Panc1 (cell line): ENCODE results near the gene ACKR4. TPM values are rescaled to one million over a fixed set of nuclear protein-coding genes. Genes with fewer than 3 reads are reported as not detected.
"Not testable (repeated sequence)": the region's sequence is repeated elsewhere in the genome, so short reads cannot be mapped to it uniquely, and the experiment has no call there.

ENCODE experiments used
- ATAC-seq: fragments of 200-7000 bp; cut with Tn5 transposase; 2 replicates; pipeline ENCODE4 v1.9.1; 2020; ENCODE audit warnings: mild to moderate bottlenecking, moderate library complexity
- BruUV-seq: library from RNA; stranded (reverse); fragments of 400-500 nt; replicated peaks from 2 replicates; lab custom pipeline; 2021; lab: Mats Ljungman, UMichigan
- CTCF ChIA-PET: fragments of 300-600 bp; sonication (Branson Sonifier 250); formaldehyde crosslinking; loops from one replicate; lab custom pipeline; 2022; ENCODE audit warnings: antibody characterized with exemption; lab: Charles Lee
- POLR2A ChIA-PET: fragments of 300-600 bp; sonication (Branson Sonifier 250); formaldehyde crosslinking; loops from one replicate; lab custom pipeline; 2022; ENCODE audit warnings: antibody characterized with exemption; lab: Charles Lee
- DNase-seq: peaks from one replicate; pipeline ENCODE4 v3.0.0-alpha.2; 2010; ENCODE audit warnings: low read depth, low spot score
- H3K27ac ChIP-seq: 2 replicates; pipeline ENCODE4 v1.5.1; 2011; ENCODE audit warnings: mild to moderate bottlenecking, low read length, inconsistent platforms
- H3K27me3 ChIP-seq: fragments of 200-500 bp; sonication (Bioruptor generic); 2 replicates; pipeline ENCODE4 v1.6.0; 2014; ENCODE audit warnings: low read length, inconsistent platforms; ENCODE audit not compliant: control insufficient read depth, insufficient read depth
- H3K36me3 ChIP-seq: fragments of 200-500 bp; sonication (Bioruptor generic); 2 replicates; pipeline ENCODE4 v1.5.1; 2014; ENCODE audit warnings: inconsistent platforms, mild to moderate bottlenecking, low read length, moderate library complexity; ENCODE audit not compliant: control insufficient read depth, insufficient read depth
- H3K4me1 ChIP-seq: 2 replicates; pipeline ENCODE4 v1.5.1; 2011; ENCODE audit warnings: inconsistent platforms, mild to moderate bottlenecking, low read length, moderate library complexity; ENCODE audit not compliant: control insufficient read depth, insufficient read depth
- H3K4me3 ChIP-seq, 2 experiments: 2 replicates each; pipeline ENCODE4 v1.5.1; 2011 to 2012; ENCODE audit warnings: low read depth in 2 of 2, low read length in 2 of 2, mild to moderate bottlenecking in 2 of 2, inconsistent platforms in 1 of 2, moderate library complexity in 1 of 2
- H3K9me3 ChIP-seq: fragments of 200-500 bp; sonication (Bioruptor generic); 2 replicates; pipeline ENCODE4 v1.5.1; 2014; ENCODE audit warnings: low read depth, mild to moderate bottlenecking, inconsistent platforms, low read length, moderate library complexity; ENCODE audit not compliant: control insufficient read depth, insufficient read depth
- POLR2AphosphoS5 ChIP-seq: IDR thresholded peaks from 2 replicates; pipeline ENCODE4 v1.6.1; 2012; ENCODE audit warnings: mild to moderate bottlenecking, low read depth, low read length, moderate library complexity
- SIN3A ChIP-seq: IDR thresholded peaks from 2 replicates; pipeline ENCODE4 v1.6.1; 2012; ENCODE audit warnings: low read depth, mild to moderate bottlenecking, low read length, moderate library complexity, borderline replicate concordance; ENCODE audit not compliant: insufficient read depth
- TCF7L2 ChIP-seq: IDR thresholded peaks from 2 replicates; pipeline ENCODE4 v1.6.1; 2011; ENCODE audit warnings: mild to moderate bottlenecking, low read depth, low read length, inconsistent platforms
- in situ Hi-C: cut with HindIII; loops from 2 replicates; pipeline ENCODE4 v1.10.0; 2016; ENCODE audit warnings: low sequenced_read_pairs, low pct_unique_long_range_greater_than_20kb
- intact Hi-C: fragments of 100-400 bp; cut with micrococcal nuclease; formaldehyde crosslinking; loops from one replicate; pipeline ENCODE4 v1.10.0; 2022; ENCODE audit not compliant: unreplicated experiment
- total RNA-seq: library from RNA; stranded (reverse); gene quantifications from one replicate; pipeline ENCODE4 v1.2.1, GENCODE V29; 2021; ENCODE audit not compliant: unreplicated experiment
- TF ChIP-seq, protein P1 (sequence below), 2 experiments: IDR thresholded peaks; 2 replicates each; pipeline ENCODE4 v1.6.1; 2011 to 2012; ENCODE audit warnings: low read depth in 2 of 2, control low read depth in 1 of 2, low read length in 1 of 2, mild to moderate bottlenecking in 1 of 2, moderate library complexity in 1 of 2; ENCODE audit not compliant: insufficient read depth in 1 of 2
- TF ChIP-seq, protein P2 (sequence below): fragments of 450-650 bp; IDR thresholded peaks from 2 replicates; pipeline ENCODE4 v1.5.1; 2017; ENCODE audit warnings: mild to moderate bottlenecking

Gene ACKR4
- total RNA-seq, 1 experiment from 2014 or later = not detected

DNA sequence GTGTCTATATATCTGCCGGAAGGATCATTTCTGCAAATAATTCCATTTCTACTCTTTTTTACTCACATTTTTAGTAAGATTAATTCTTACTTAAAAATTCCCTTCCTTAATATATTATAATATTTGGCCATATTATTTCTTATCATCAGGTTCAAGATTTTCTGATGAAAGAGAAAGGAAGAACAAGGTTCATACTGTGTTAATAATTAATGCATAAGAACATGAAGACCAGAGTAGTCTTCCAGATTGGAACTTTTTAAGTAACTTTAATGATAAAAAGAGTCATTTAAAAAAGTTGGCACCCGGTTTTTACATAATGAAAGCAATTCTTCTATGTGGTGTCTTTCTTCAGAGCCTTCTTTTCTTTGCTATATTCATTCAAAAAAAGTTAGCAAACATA is 590 bp downstream of the ACKR4 start:
- TF ChIP-seq, protein P1, sequence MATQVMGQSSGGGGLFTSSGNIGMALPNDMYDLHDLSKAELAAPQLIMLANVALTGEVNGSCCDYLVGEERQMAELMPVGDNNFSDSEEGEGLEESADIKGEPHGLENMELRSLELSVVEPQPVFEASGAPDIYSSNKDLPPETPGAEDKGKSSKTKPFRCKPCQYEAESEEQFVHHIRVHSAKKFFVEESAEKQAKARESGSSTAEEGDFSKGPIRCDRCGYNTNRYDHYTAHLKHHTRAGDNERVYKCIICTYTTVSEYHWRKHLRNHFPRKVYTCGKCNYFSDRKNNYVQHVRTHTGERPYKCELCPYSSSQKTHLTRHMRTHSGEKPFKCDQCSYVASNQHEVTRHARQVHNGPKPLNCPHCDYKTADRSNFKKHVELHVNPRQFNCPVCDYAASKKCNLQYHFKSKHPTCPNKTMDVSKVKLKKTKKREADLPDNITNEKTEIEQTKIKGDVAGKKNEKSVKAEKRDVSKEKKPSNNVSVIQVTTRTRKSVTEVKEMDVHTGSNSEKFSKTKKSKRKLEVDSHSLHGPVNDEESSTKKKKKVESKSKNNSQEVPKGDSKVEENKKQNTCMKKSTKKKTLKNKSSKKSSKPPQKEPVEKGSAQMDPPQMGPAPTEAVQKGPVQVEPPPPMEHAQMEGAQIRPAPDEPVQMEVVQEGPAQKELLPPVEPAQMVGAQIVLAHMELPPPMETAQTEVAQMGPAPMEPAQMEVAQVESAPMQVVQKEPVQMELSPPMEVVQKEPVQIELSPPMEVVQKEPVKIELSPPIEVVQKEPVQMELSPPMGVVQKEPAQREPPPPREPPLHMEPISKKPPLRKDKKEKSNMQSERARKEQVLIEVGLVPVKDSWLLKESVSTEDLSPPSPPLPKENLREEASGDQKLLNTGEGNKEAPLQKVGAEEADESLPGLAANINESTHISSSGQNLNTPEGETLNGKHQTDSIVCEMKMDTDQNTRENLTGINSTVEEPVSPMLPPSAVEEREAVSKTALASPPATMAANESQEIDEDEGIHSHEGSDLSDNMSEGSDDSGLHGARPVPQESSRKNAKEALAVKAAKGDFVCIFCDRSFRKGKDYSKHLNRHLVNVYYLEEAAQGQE (IDR thresholded peaks at IDR 0.05; ENCODE audit: insufficient read depth in 1 of 2, low read depth in 2 of 2, low read length in 1 of 2) = no peak
- TF ChIP-seq, protein P2, sequence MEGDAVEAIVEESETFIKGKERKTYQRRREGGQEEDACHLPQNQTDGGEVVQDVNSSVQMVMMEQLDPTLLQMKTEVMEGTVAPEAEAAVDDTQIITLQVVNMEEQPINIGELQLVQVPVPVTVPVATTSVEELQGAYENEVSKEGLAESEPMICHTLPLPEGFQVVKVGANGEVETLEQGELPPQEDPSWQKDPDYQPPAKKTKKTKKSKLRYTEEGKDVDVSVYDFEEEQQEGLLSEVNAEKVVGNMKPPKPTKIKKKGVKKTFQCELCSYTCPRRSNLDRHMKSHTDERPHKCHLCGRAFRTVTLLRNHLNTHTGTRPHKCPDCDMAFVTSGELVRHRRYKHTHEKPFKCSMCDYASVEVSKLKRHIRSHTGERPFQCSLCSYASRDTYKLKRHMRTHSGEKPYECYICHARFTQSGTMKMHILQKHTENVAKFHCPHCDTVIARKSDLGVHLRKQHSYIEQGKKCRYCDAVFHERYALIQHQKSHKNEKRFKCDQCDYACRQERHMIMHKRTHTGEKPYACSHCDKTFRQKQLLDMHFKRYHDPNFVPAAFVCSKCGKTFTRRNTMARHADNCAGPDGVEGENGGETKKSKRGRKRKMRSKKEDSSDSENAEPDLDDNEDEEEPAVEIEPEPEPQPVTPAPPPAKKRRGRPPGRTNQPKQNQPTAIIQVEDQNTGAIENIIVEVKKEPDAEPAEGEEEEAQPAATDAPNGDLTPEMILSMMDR = no peak
- no peak for TF ChIP-seq SIN3A
- TF ChIP-seq TCF7L2 = no peak
- no peak for TF ChIP-seq POLR2AphosphoS5
- CTCF ChIA-PET = no interaction called here
- BruUV-seq = no TSS peak

DNA sequence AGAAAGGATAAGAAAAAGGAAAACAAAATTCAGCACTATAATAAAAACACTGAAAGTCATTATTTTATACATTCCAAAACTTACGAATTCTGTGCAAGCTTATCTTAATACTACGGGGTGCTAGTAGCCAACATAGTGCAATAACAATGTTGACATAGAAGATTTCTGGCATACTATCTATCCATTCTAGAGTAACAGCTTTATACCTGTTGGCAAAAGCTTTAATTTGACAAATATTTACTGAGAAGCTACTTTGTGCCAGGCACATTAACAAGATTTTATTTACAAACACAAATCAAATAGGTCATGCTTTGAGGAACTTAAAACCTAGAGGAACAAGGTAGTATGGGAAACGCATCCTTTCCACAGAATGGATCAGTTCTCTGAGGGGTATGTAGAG is 1.1 kb downstream of the ACKR4 start:
- Histone ChIP-seq H3K27ac (no peak overlapping the region), H3K4me1 (no peaks in the 10 kb centered on the region), H3K36me3 (0 out of 2 replicates have a peak, but pooled peaks cover 3% of the 10 kb centered on the region), H3K9me3 (no peaks in the 10 kb centered on the region), H3K27me3 (no peaks in the 10 kb centered on the region), H3K4me3 (no peak overlapping the region)
- in situ Hi-C loops (no loop called here), intact Hi-C loops (no loop called here)
- no TSS peak for BruUV-seq
- DNase-seq = no peak
- ChIA-PET POLR2A (no interaction called here), CTCF (no interaction called here)
- TF ChIP-seq POLR2AphosphoS5 = no peak
- ATAC-seq = no peak

More for the DNA sequence above, 590 bp downstream of the ACKR4 start:
- Histone ChIP-seq H3K4me1 (no peaks in the 10 kb centered on the region), H3K36me3 (0 out of 2 replicates have a peak, but pooled peaks cover 3% of the 10 kb centered on the region), H3K27ac (no peak overlapping the region), H3K27me3 (no peaks in the 10 kb centered on the region), H3K4me3 (no peak overlapping the region), H3K9me3 (no peaks in the 10 kb centered on the region)
- ATAC-seq = no peak
- intact Hi-C loops (no loop called here), in situ Hi-C loops (no loop called here)
- DNase-seq = no peak
- POLR2A ChIA-PET = no interaction called here

DNA sequence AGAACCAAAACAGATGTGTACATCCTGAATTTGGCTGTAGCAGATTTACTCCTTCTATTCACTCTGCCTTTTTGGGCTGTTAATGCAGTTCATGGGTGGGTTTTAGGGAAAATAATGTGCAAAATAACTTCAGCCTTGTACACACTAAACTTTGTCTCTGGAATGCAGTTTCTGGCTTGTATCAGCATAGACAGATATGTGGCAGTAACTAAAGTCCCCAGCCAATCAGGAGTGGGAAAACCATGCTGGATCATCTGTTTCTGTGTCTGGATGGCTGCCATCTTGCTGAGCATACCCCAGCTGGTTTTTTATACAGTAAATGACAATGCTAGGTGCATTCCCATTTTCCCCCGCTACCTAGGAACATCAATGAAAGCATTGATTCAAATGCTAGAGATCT is 3.5 kb downstream of the ACKR4 start:
- intact Hi-C loops, H3K9me3 ChIP-seq, CTCF ChIA-PET, H3K27me3 ChIP-seq, in situ Hi-C loops, H3K4me3 ChIP-seq, POLR2A ChIA-PET, H3K27ac ChIP-seq, DNase-seq, ATAC-seq, H3K4me1 ChIP-seq, BruUV-seq, H3K36me3 ChIP-seq: not testable (repeated sequence)
